ENCODE measurements around the gene TRUB1. TPM values are rescaled to one million over a fixed set of nuclear protein-coding genes. Genes with fewer than 3 reads are reported as not detected.

The TRUB1 gene
- total and polyA plus RNA-seq, 2 donors (not counting 1 experiment from before 2014, with no cell fraction given) = 19.6 to 38.5 TPM

GRCh38 chr10:114908896-114909295, 29.1 kb upstream of the TRUB1 start:
- no peak overlapping the region for H2AFZ ChIP-seq (ENCODE audit: low read length)
- no peaks in the 10 kb centered on the region for H4K20me1 ChIP-seq (ENCODE audit: control insufficient read depth, extremely low read depth, insufficient read depth, low read length)
- H3K4me1 ChIP-seq (ENCODE audit: control insufficient read depth, extremely low read depth, insufficient read depth, low read length) = no peaks in the 10 kb centered on the region
- no peaks in the 10 kb centered on the region for H3K79me2 ChIP-seq (ENCODE audit: control insufficient read depth, insufficient read depth, low read length)
- no peak overlapping the region for H3K4me3 ChIP-seq (replicated peaks in 1 of 4; ENCODE audit: control extremely low read depth in 1 of 4, insufficient read depth in 1 of 4, low read depth in 3 of 4, low read length in 4 of 4)
- H3K27ac ChIP-seq (ENCODE audit: insufficient read depth, low read length) = no peak overlapping the region
- no peaks in the 10 kb centered on the region for H3K9me3 ChIP-seq (ENCODE audit: control insufficient read depth, insufficient read depth, low read depth, low read length)
- TF ChIP-seq EZH2 (IDR thresholded peaks at IDR 0.05; ENCODE audit: low read length, missing control alignments) = no peak
- no peak for TF ChIP-seq CTCF (conservative IDR thresholded peaks at IDR 0.05 in 1 of 2, IDR thresholded peaks at IDR 0.05 in 1 of 2; ENCODE audit: low read depth in 1 of 2, low read length in 2 of 2)
- H3K27me3 ChIP-seq (ENCODE audit: control insufficient read depth, insufficient read depth, low read length) = no peaks in the 10 kb centered on the region
- H3K36me3 ChIP-seq (ENCODE audit: control insufficient read depth, insufficient read depth, low read length) = no peaks in the 10 kb centered on the region
- DNase-seq (ENCODE audit: low read depth in 2 of 2) = peak in 1 of 2 donors; percentile 35
- H3K9ac ChIP-seq (ENCODE audit: insufficient read depth, low read length) = no peak overlapping the region
- H3K4me2 ChIP-seq (ENCODE audit: extremely low read depth, insufficient read depth, low read length) = no peak overlapping the region

DNA sequence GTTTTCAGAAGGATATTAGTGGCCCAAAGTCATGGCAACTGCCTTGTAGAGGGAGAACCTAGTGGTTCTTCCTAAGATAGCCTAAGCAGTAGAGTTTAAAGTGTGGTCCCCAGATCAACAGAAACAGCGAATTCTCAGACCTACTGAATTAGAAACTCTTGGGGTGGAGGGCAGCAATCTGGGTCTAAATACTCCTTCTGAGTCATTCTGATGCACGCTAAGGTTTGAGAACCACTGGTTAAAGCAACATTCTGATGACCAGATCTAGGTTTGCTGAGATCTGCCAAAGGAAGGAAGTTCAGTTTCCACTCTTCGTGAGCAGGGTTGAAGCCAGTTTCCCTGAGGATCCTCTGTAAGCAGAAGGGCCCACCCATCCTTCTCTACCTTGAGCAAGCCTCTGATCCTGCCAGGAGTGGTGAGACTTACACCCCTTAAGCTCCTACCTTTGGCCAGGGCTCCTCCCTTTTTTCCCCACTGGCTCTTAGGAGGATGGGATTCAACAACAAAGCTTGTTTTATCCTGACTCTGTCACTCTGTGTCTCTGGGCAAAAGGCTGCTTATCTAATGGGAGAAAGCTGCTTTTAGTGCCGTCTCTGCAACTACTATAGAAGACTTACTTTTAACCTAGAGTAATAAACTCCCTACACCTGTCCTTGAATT, 26.8 kb upstream of the TRUB1 start:
- H3K4me1 ChIP-seq (ENCODE audit: control insufficient read depth, extremely low read depth, insufficient read depth, low read length) = no peaks in the 10 kb centered on the region
- no peaks in the 10 kb centered on the region for H3K36me3 ChIP-seq (ENCODE audit: control insufficient read depth, insufficient read depth, low read length)
- no peaks in the 10 kb centered on the region for H4K20me1 ChIP-seq (ENCODE audit: control insufficient read depth, extremely low read depth, insufficient read depth, low read length)
- TF ChIP-seq CTCF (conservative IDR thresholded peaks at IDR 0.05 in 1 of 2, IDR thresholded peaks at IDR 0.05 in 1 of 2; ENCODE audit: low read depth in 1 of 2, low read length in 2 of 2) = no peak
- no peak for TF ChIP-seq EZH2 (IDR thresholded peaks at IDR 0.05; ENCODE audit: low read length, missing control alignments)
- H3K4me2 ChIP-seq (ENCODE audit: extremely low read depth, insufficient read depth, low read length) = no peak overlapping the region
- no peak for DNase-seq (ENCODE audit: low read depth in 2 of 2)
- H3K9me3 ChIP-seq (ENCODE audit: control insufficient read depth, insufficient read depth, low read depth, low read length) = no peaks in the 10 kb centered on the region
- H3K79me2 ChIP-seq (ENCODE audit: control insufficient read depth, insufficient read depth, low read length) = no peaks in the 10 kb centered on the region
- no peak overlapping the region for H3K9ac ChIP-seq (ENCODE audit: insufficient read depth, low read length)
- H3K27ac ChIP-seq (ENCODE audit: insufficient read depth, low read length) = no peak overlapping the region
- no peak overlapping the region for H2AFZ ChIP-seq (ENCODE audit: low read length)
- H3K4me3 ChIP-seq (replicated peaks in 1 of 4; ENCODE audit: control extremely low read depth in 1 of 4, insufficient read depth in 1 of 4, low read depth in 3 of 4, low read length in 4 of 4) = no peak overlapping the region
- no peaks in the 10 kb centered on the region for H3K27me3 ChIP-seq (ENCODE audit: control insufficient read depth, insufficient read depth, low read length)

GRCh38 chr10:114911801-114912469, 26.1 kb upstream of the TRUB1 start:
- DNase-seq (ENCODE audit: low read depth in 2 of 2) = no peak
- Histone ChIP-seq H3K4me1 (ENCODE audit: control insufficient read depth, extremely low read depth, insufficient read depth, low read length) (no peaks in the 10 kb centered on the region), H4K20me1 (ENCODE audit: control insufficient read depth, extremely low read depth, insufficient read depth, low read length) (no peaks in the 10 kb centered on the region), H3K9ac (ENCODE audit: insufficient read depth, low read length) (no peak overlapping the region), H3K9me3 (ENCODE audit: control insufficient read depth, insufficient read depth, low read depth, low read length) (no peaks in the 10 kb centered on the region), H2AFZ (ENCODE audit: low read length) (no peak overlapping the region), H3K27ac (ENCODE audit: insufficient read depth, low read length) (no peak overlapping the region), H3K79me2 (ENCODE audit: control insufficient read depth, insufficient read depth, low read length) (no peaks in the 10 kb centered on the region), H3K36me3 (ENCODE audit: control insufficient read depth, insufficient read depth, low read length) (no peaks in the 10 kb centered on the region), H3K27me3 (ENCODE audit: control insufficient read depth, insufficient read depth, low read length) (no peaks in the 10 kb centered on the region), H3K4me2 (ENCODE audit: extremely low read depth, insufficient read depth, low read length) (no peak overlapping the region), H3K4me3 (replicated peaks in 1 of 4; ENCODE audit: control extremely low read depth in 1 of 4, insufficient read depth in 1 of 4, low read depth in 3 of 4, low read length in 4 of 4) (no peak overlapping the region)
- TF ChIP-seq EZH2 (IDR thresholded peaks at IDR 0.05; ENCODE audit: low read length, missing control alignments) (no peak), CTCF (conservative IDR thresholded peaks at IDR 0.05 in 1 of 2, IDR thresholded peaks at IDR 0.05 in 1 of 2; ENCODE audit: low read depth in 1 of 2, low read length in 2 of 2) (no peak)
